ENCODE measurements around the gene E4F1. TPM values are rescaled to one million over a fixed set of nuclear protein-coding genes. Genes with fewer than 3 reads are reported as not detected.

The E4F1 gene
- total and polyA plus RNA-seq, 8 donors: 8.7 to 48.4 (median 9.9) TPM

DNA sequence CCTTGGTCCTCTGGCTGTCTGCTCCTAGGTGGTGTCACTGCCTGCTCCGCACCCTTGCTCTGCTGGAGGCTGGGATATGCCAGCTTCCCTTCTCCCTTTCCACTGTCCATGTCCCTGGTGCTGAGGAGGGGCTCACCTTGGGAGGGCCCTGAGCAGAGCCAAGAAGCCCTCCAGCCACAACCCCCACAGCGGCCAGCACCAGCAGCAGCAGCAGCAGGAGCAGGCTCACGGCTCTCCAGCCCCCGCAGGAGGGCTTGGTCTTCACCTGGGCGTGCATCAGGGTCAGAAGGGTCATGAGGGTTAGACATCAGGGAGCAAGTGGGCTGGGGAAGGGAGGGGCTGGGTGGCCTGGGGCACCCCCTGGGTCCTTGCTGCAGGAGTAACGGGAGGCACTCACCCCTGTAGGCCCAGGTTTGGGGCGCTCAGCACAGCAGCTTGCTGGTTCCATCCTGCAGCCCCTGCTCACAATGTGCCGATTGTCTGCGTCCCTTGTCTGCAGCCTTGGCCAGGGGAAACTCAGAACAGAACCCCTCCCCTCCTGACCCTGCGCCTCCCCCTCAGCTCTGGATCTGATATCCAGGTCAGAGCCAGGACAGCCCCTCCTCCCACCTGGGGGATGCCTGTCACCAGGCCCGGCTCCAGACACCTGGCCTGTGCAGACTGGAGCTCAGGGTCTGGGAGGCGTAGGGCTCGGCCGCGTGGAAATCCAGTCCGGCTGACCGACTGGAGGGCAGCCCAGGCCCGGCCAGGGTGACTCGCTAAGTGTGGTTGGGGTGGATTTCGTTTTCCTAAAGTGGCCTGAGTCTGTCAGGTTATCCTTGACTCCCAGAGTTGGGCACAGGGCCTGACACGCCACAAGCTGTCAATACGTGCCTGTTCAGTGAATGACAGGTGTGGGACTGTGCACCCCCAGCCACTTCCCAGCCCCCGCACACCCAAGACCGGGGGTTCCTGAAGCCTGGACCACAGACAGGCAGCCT is 12.7 kb upstream of the E4F1 start, which contains the start of gene BRICD5:
Gene BRICD5, minus strand, starts transcription at position 478 of the 980 bp plus-strand sequence. Its CDS starts 30 bp downstream, at position 448.
- Histone ChIP-seq H3K27ac (no peak within 1 kb of the TSS), H3K4me1 (peaks cover 12 to 25% (median 18%) of the 10 kb centered on the region in 3 donors), H3K27me3 (no peaks in the 10 kb centered on the region), H3K4me3 (no peak within 1 kb of the TSS), H3K36me3 (peaks cover 0 to 23% (median 5%) of the 10 kb centered on the region in 3 donors), H3K9me3 (no peaks in the 10 kb centered on the region)
- TF ChIP-seq, protein P1, sequence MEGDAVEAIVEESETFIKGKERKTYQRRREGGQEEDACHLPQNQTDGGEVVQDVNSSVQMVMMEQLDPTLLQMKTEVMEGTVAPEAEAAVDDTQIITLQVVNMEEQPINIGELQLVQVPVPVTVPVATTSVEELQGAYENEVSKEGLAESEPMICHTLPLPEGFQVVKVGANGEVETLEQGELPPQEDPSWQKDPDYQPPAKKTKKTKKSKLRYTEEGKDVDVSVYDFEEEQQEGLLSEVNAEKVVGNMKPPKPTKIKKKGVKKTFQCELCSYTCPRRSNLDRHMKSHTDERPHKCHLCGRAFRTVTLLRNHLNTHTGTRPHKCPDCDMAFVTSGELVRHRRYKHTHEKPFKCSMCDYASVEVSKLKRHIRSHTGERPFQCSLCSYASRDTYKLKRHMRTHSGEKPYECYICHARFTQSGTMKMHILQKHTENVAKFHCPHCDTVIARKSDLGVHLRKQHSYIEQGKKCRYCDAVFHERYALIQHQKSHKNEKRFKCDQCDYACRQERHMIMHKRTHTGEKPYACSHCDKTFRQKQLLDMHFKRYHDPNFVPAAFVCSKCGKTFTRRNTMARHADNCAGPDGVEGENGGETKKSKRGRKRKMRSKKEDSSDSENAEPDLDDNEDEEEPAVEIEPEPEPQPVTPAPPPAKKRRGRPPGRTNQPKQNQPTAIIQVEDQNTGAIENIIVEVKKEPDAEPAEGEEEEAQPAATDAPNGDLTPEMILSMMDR (IDR thresholded peaks at IDR 0.05): no peak
- FAIRE-seq: no peak
- ATAC-seq: no peak
- 77 to 82% methylated on average over 24 of the region's 24 CpGs for WGBS, 2 donors
- intact Hi-C loops (cut with DNase I): no loop called here
- DNase-seq: peak in 3 of 6 donors; percentile 41 to 74 (median 54)

DNA sequence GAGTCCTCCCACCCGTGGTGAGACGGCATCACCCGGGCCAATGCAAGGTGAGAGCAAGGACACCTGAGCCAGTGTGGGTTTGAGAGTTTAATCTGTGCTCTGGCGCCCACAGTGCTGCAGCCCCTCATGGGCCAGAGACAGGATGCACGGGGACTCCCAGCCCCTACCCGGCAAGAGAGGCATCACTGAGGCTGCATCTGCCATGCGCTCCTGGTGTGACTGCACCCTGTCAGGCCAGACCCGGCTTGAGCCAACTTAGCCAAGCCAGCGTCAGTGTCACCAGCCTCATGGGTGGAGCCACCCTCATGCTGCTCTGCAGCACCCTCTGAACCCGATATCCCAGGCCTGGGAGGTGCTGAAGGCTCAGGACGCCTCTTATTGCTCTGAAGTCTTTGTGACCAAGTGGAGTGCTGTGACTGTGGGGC is 11.5 kb upstream of the E4F1 start:
- WGBS, 2 donors: 64 to 76% methylated on average over 11 of the region's 11 CpGs
- ATAC-seq: no peak
- TF ChIP-seq, protein P1 (IDR thresholded peaks at IDR 0.05): no peak
- intact Hi-C loops (cut with DNase I): no loop called here
- Histone ChIP-seq H3K36me3 (peaks cover 0 to 23% (median 5%) of the 10 kb centered on the region in 3 donors), H3K4me3 (no peak overlapping the region), H3K4me1 (peaks cover 12 to 22% (median 18%) of the 10 kb centered on the region in 3 donors), H3K27me3 (no peaks in the 10 kb centered on the region), H3K27ac (peak overlapping the region; percentile 10 to 35 (median 29)), H3K9me3 (no peaks in the 10 kb centered on the region)
- FAIRE-seq: no peak
- DNase-seq: peak in 2 of 6 donors; percentile 40 to 74

DNA sequence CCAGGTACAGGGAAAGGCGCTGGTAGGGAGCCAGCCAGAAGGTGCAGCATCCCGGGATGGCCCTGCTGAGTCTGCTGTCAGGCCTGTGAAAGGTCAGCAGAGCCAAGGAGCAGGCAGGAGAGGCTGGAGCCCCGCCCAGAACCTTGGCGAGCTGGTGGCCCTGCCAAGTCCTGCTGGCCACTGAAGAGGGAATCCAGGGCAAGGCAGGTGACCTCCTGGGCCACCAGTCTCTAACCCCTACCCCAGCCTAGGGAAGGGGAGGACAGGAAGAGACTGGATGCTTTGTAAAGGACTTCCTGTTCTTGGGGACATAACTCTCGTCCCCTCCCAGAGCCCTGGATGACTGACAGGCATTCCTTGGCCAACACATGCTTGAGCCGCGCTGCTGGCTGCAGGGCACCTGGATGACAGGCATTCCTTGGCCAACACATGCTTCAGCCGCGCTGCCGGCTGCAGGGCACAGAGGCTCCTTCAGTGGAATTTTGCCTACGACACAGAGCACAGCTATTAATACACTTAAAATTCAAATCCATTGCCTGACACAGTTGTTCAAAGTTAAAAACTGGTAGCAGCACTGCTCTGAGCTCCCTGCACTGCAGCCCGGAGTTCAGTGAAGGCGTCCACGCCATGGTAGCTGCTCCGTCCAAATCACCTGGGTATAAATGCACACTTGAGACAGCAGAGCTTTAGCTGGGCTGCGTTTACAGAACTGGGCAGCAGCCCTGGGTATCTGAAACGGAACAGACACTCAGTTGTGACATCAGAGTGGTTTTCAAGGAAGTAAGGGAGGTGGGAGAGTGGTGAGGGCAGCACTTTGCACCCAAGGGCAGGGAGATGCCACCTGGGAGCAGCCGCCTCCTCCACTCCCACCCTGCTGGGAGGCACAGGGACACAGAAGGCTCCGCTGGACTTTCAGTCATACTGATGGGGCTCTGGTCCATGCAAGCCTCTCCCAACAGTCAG is 10.7 kb upstream of the E4F1 start:
- 25 to 35% methylated on average over 19 of the region's 19 CpGs for WGBS, 2 donors
- Histone ChIP-seq H3K4me3 (peak overlapping the region in 2 of 4 donors; percentile 78 to 92), H3K9me3 (no peaks in the 10 kb centered on the region), H3K27me3 (no peaks in the 10 kb centered on the region), H3K36me3 (peaks cover 0 to 16% (median 5%) of the 10 kb centered on the region in 3 donors), H3K4me1 (peaks cover 12 to 22% (median 18%) of the 10 kb centered on the region in 3 donors), H3K27ac (peak overlapping the region; percentile 10 to 35 (median 29))
- FAIRE-seq (no peak), DNase-seq (peak; percentile 60 to 86 (median 72)), ATAC-seq (peak; percentile 3 to 39 (median 18))
- intact Hi-C loops (cut with DNase I): no loop called here
- TF ChIP-seq, protein P1 (IDR thresholded peaks at IDR 0.05): no peak

DNA sequence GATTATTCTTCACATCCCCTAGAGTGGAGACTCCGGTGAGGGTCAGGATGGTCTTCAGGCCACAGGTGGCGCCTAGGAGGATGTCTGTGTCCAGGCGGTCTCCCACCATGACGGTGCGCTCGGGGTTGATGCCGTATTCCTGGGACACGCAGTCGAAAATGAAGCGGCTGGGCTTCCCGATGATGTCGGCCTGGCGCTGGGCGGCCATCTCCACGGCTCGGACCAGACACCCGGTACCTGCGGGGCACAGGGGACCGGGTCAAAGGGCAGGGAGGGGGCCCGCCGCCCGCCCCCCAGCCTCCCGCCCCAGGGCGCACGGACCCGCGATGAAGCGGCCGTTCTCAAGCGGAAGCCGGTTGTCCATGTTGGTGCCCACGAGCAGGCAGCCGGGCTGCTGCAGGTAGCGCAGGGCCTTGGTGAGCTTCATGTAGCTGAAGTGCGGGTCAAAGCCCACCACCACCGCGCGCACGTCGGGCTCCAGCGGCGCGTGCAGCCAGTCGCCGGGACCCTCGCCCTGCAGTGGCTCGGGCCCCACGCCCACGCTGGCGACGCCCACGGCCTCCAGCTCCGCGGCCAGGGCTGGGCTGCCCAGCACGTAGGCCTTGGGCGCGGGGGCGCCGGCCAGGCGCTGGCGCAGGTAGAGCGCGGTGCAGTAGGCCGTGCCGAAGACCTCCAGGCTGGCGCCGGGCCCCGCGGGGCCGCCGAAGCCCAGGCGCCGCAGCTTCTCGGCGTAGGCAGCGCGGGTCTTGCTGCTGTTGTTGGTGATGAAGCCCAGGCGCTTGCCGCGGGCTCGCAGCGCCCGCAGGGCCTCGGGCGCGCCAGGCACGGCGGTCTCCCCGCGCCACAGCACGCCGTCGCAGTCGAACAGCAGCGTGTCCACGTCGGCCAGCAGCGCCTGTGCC is 9.3 kb upstream of the E4F1 start:
- H3K4me3 ChIP-seq: peak overlapping the region; percentile 66 to 92 (median 76)
- no peak for ATAC-seq
- H3K4me1 ChIP-seq: peaks cover 12 to 22% (median 18%) of the 10 kb centered on the region in 3 donors
- DNase-seq: peak in 2 of 6 donors; percentile 45 to 81
- FAIRE-seq: no peak
- H3K27ac ChIP-seq: peak overlapping the region in 2 of 4 donors; percentile 47 to 53
- H3K27me3 ChIP-seq: no peaks in the 10 kb centered on the region
- no peaks in the 10 kb centered on the region for H3K9me3 ChIP-seq
- TF ChIP-seq, protein P1 (IDR thresholded peaks at IDR 0.05): no peak
- intact Hi-C loops (cut with DNase I): no loop called here
- WGBS, 2 donors: 0 to 1% methylated on average over 75 to 98 of the region's 98 CpGs
- H3K36me3 ChIP-seq: peaks cover 0 to 2% (median 0%) of the 10 kb centered on the region in 3 donors

Measured in pancreas (tissue), 10 donors.